C4-2B (cell line): Measurements from ENCODE around the gene RPL35A.
"Not testable (repeated sequence)": the region's sequence is repeated elsewhere in the genome, so short reads cannot be mapped to it uniquely, and the experiment has no call there.

Experiments
- H3K27ac ChIP-seq: fragments of 450-650 bp; 2 replicates; pipeline ENCODE4 v1.5.1; 2017
- ZFX ChIP-seq: fragments of 450-650 bp; IDR thresholded peaks from 2 replicates; pipeline ENCODE4 v1.6.1; 2017
- TF ChIP-seq, protein P1 (sequence below): fragments of 450-650 bp; conservative IDR thresholded peaks from 2 replicates; pipeline ENCODE4 v1.5.1; 2017; ENCODE audit warnings: mild to moderate bottlenecking

RPL35A gene

DNA sequence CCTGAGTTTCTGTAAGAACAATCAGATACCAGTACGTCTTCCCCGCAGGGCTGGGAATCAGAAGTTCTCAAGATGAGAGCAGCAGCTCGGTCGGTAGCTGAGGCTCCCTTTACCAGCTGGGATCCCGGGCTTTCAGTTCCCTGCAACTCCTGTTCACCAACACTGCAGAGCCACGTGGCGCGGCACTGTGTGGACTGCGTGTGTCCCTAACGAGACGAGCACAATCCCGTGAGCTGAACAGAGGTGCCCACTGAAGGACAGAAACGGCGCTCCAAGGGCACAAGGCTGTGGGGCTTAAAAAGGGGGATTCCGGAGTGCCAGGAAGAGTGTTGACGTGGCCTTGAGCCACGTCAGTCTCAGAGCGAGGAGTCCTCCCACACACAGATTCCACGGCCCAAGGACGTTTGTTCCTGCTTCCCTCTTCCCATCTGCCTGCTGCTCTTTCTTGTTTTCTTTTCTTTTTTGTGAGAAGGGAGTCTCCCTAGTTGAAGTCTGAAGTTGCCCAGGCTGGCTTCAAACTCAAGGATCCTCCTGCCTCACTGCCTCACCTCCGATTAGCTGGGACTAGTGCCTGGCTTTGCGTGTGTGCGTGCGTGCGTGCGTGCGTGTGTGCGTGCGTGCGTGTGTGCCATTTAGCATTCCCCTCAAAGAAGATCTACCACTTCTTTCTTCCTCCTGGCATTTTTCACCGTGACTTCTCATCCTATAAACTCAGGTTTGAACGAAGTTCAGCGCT, 37.1 kb upstream of the RPL35A start:
- H3K27ac ChIP-seq = no peak overlapping the region

DNA sequence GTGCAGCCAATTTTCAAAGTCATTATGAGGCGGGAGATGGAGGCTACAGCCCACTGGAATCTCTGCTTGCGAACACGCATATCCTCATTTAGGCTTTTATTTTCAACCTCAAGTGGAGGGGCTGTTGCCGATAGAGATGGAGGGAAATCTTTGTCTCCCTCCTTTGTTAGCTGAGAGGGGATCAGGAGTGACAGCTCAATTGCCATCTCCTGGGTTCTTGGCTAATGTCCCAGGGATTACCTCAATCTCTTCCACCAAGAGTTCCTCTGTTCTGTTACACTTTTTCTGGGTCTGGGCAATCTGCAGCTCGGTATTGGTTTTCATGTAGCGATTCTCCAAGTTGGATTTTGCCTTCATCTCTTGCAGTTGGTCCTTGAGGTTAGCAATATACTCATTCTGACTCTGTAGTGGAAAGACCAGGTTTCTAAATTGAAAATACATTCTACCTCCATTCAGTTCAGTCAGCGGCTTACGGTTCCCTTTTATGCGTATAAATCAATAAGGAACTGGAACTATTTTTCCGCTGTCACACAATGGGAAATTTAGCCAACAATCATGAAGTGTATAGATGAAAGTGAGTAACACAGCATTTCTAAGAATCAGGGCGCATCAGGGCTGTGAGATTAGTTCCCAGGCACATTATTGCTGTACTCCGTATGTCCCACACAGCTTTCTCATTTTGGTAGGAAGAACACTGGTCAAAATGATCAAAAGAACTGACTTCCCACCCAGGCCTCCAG, 36.2 kb upstream of the RPL35A start:
- TF ChIP-seq, protein P1, sequence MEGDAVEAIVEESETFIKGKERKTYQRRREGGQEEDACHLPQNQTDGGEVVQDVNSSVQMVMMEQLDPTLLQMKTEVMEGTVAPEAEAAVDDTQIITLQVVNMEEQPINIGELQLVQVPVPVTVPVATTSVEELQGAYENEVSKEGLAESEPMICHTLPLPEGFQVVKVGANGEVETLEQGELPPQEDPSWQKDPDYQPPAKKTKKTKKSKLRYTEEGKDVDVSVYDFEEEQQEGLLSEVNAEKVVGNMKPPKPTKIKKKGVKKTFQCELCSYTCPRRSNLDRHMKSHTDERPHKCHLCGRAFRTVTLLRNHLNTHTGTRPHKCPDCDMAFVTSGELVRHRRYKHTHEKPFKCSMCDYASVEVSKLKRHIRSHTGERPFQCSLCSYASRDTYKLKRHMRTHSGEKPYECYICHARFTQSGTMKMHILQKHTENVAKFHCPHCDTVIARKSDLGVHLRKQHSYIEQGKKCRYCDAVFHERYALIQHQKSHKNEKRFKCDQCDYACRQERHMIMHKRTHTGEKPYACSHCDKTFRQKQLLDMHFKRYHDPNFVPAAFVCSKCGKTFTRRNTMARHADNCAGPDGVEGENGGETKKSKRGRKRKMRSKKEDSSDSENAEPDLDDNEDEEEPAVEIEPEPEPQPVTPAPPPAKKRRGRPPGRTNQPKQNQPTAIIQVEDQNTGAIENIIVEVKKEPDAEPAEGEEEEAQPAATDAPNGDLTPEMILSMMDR = no peak
- TF ChIP-seq ZFX = no peak

More for the DNA sequence above, 37.1 kb upstream of the RPL35A start:
- TF ChIP-seq, protein P1 = no peak
- TF ChIP-seq ZFX = no peak

DNA sequence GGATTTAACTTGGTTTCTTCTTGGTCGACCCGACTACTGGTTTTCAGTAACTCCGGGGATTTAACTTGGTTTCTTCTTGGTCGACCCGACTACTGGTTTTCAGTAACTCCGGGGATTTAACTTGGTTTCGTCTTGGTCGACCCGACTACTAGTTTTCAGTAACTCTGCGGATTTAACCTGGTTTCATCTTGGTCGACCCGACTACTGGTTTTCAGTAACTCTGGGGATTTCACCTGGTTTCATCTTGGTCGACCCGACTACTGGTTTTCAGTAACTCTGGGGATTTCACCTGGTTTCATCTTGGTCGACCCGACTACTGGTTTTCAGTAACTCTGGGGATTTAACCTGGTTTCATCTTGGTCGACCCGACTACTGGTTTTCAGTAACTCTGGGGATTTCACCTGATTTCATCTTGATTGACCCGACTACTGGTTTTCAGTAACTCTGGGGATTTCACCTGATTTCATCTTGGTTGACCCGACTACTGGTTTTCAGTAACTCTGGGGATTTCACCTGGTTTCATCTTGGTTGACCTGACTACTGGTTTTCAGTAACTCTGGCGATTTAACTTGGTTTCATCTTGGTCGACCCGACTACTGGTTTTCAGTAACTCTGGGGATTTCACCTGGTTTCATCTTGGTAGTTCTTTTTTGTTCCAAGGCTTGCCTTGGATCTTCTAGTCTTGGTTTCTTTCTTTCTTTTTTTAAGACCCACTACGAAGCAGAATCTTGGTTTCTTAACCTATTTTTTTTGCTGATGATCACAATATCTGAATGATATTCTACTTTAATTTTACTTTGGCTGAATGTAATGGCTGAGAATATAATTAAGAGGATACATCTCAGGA, 28.3 kb upstream of the RPL35A start:
- H3K27ac ChIP-seq = not testable (repeated sequence)

More for the DNA sequence above, 36.2 kb upstream of the RPL35A start:
- H3K27ac ChIP-seq = no peak overlapping the region

DNA sequence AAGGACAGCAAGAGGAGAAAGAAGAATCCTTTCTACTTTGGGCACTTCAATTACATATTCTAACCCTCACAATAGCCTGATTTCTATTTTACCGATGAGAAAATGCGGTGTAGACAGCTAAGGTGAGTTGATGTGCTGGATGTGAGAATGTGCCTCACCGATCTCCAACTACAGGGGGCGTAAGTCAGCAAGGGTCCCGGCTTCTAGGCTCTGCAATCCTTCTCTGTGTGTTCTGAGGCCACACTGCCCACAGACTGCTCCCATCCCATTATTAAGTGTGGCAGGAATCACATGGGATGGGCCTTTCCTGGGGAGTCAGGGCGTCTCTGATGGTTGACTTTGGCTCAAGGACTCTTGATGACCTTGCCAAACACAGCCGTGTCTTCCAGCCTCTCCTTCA, 23.6 kb upstream of the RPL35A start:
- TF ChIP-seq, protein P1 = no peak
- TF ChIP-seq ZFX = no peak
- H3K27ac ChIP-seq = no peak overlapping the region

DNA sequence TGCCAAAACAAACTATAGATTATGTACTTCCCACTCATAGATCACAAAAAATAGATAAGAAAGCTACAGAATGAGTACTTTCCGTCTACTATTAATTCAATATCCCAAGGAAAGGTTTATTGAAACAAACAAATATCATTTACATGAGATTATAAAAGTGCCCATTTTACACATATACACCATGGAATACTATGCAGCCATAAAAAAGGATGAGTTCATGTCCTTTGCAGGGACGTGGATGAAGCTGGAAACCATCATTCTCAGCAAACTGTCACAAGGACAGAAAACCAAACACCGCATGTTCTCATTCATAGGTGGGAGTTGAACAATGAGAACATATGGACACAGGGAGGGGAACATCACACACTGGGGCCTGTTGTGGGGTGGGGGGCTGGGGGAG, 22.4 kb upstream of the RPL35A start:
- H3K27ac ChIP-seq = not testable (repeated sequence)

GRCh38 chr3:197936819-197937384, 13.1 kb upstream of the RPL35A start:
- no peak overlapping the region for H3K27ac ChIP-seq
- TF ChIP-seq ZFX = no peak
- TF ChIP-seq, protein P1 = no peak

- peak overlapping the region; percentile 57 for H3K27ac ChIP-seq
- TF ChIP-seq, protein P1 = no peak
- TF ChIP-seq ZFX = no peak
Observed at GRCh38 chr3:197940745-197941384, 9.1 kb upstream of the RPL35A start.
